HCT116 (cell line): ENCODE measurements around the gene MRPS34.

Experiments
- EZH2 ChIP-seq: fragments of 200-600 bp; sonication (generic); IDR thresholded peaks from 2 replicates; pipeline ENCODE4 v1.6.1; 2017; ENCODE audit warnings: antibody characterized with exemption, mixed run types
- RAD21 ChIP-seq: IDR thresholded peaks from 2 replicates; pipeline ENCODE4 v1.6.1; 2012; ENCODE audit warnings: low read depth, mild to moderate bottlenecking
- SP1 ChIP-seq: IDR thresholded peaks from 2 replicates; pipeline ENCODE4 v1.6.1; 2012; ENCODE audit warnings: low read depth
- SRF ChIP-seq: IDR thresholded peaks from 2 replicates; pipeline ENCODE4 v1.6.1; 2012; ENCODE audit warnings: low read depth
- TCF7L2 ChIP-seq: IDR thresholded peaks from 2 replicates; pipeline ENCODE4 v1.7.0; 2011; ENCODE audit warnings: borderline replicate concordance, inconsistent platforms; ENCODE audit not compliant: insufficient read depth, insufficient read length; ENCODE audit errors: extremely low read depth
- ZFX ChIP-seq: fragments of 450-650 bp; IDR thresholded peaks from 2 replicates; pipeline ENCODE4 v1.6.1; 2017
- TF ChIP-seq, protein P1 (sequence below), 3 experiments: fragments of 200-600 bp in 1 of 3; sonication (generic) in 1 of 3; IDR thresholded peaks in 2 of 3; conservative IDR thresholded peaks in 1 of 3; 2 replicates each; pipeline ENCODE4 v1.5.1; 2012 to 2017; ENCODE audit warnings: low read depth in 2 of 3, low read length in 2 of 3, antibody characterized with exemption in 1 of 3, borderline replicate concordance in 1 of 3, control low read depth in 1 of 3, mild to moderate bottlenecking in 1 of 3, mixed read lengths in 1 of 3, mixed run types in 1 of 3, moderate library complexity in 1 of 3; ENCODE audit not compliant: insufficient read depth in 1 of 3
- TF ChIP-seq, protein P2 (sequence below): IDR thresholded peaks from 2 replicates; pipeline ENCODE4 v1.6.1; 2012

DNA sequence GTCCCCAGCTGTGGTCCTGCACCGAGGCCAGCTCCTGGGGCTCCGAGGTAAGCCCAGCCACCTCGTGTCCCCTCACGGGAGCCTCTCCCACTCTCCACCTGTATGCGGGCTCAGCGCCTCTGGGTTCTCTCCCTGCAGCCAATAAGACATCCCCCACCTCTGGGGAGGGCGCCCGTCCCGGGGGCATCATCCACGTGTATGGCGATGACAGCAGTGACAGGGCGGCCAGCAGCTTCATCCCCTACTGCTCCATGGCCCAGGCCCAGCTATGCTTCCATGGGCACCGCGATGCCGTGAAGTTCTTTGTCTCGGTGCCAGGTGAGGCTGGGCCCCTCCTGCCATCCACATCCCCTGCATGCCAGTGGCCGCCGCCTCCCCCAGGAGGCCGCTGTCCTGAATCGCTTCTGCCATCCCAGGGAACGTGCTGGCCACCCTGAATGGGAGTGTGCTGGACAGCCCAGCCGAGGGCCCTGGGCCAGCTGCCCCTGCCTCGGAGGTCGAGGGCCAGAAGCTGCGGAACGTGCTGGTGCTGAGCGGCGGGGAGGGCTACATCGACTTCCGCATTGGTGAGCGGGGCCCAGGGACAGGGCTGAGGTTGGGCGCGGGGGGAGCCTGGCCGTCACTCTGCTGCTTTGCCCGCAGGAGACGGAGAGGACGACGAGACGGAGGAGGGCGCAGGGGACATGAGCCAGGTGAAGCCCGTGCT lies 4.7 kb downstream of the MRPS34 start:
- TF ChIP-seq EZH2 (no peak), RAD21 (no peak), ZFX (no peak), SRF (no peak), TCF7L2 (no peak), SP1 (no peak)
- TF ChIP-seq, protein P1, sequence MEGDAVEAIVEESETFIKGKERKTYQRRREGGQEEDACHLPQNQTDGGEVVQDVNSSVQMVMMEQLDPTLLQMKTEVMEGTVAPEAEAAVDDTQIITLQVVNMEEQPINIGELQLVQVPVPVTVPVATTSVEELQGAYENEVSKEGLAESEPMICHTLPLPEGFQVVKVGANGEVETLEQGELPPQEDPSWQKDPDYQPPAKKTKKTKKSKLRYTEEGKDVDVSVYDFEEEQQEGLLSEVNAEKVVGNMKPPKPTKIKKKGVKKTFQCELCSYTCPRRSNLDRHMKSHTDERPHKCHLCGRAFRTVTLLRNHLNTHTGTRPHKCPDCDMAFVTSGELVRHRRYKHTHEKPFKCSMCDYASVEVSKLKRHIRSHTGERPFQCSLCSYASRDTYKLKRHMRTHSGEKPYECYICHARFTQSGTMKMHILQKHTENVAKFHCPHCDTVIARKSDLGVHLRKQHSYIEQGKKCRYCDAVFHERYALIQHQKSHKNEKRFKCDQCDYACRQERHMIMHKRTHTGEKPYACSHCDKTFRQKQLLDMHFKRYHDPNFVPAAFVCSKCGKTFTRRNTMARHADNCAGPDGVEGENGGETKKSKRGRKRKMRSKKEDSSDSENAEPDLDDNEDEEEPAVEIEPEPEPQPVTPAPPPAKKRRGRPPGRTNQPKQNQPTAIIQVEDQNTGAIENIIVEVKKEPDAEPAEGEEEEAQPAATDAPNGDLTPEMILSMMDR (IDR thresholded peaks at IDR 0.05 in 2 of 3, conservative IDR thresholded peaks at IDR 0.05 in 1 of 3; ENCODE audit: borderline replicate concordance in 1 of 3, insufficient read depth in 1 of 3, low read depth in 2 of 3, low read length in 2 of 3), result no peak
- TF ChIP-seq, protein P2, sequence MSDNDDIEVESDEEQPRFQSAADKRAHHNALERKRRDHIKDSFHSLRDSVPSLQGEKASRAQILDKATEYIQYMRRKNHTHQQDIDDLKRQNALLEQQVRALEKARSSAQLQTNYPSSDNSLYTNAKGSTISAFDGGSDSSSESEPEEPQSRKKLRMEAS, result no peak
